GM12801 (cell line): ENCODE measurements around the gene HEPHL1.

ENCODE experiments used
- TF ChIP-seq, protein P1 (sequence below): IDR thresholded peaks from one replicate; pipeline ENCODE4 v1.5.1; 2011; ENCODE audit warnings: control low read depth; ENCODE audit not compliant: insufficient read length; ENCODE audit errors: extremely low read depth

HEPHL1 gene

GRCh38 chr11:94010136-94010535, 11.0 kb upstream of the HEPHL1 start:
- TF ChIP-seq, protein P1, sequence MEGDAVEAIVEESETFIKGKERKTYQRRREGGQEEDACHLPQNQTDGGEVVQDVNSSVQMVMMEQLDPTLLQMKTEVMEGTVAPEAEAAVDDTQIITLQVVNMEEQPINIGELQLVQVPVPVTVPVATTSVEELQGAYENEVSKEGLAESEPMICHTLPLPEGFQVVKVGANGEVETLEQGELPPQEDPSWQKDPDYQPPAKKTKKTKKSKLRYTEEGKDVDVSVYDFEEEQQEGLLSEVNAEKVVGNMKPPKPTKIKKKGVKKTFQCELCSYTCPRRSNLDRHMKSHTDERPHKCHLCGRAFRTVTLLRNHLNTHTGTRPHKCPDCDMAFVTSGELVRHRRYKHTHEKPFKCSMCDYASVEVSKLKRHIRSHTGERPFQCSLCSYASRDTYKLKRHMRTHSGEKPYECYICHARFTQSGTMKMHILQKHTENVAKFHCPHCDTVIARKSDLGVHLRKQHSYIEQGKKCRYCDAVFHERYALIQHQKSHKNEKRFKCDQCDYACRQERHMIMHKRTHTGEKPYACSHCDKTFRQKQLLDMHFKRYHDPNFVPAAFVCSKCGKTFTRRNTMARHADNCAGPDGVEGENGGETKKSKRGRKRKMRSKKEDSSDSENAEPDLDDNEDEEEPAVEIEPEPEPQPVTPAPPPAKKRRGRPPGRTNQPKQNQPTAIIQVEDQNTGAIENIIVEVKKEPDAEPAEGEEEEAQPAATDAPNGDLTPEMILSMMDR = no peak

GRCh38 chr11:94011478-94011877, 9.7 kb upstream of the HEPHL1 start:
- TF ChIP-seq, protein P1 = no peak

GRCh38 chr11:94017446-94017845, 3.7 kb upstream of the HEPHL1 start:
- TF ChIP-seq, protein P1 = no peak

- TF ChIP-seq, protein P1 = no peak
Measured at GRCh38 chr11:94018721-94019120, 2.4 kb upstream of the HEPHL1 start.

- TF ChIP-seq, protein P1 = no peak
Measured at GRCh38 chr11:94023856-94024255, 2.7 kb downstream of the HEPHL1 start.

GRCh38 chr11:94024547-94024946, 3.4 kb downstream of the HEPHL1 start:
- TF ChIP-seq, protein P1 = no peak

GRCh38 chr11:94025690-94026394, 4.7 kb downstream of the HEPHL1 start:
- TF ChIP-seq, protein P1 = no peak
